HepG2 (cell line): ENCODE results near the gene CACNA1F. TPM values are rescaled to one million over a fixed set of nuclear protein-coding genes. Genes with fewer than 3 reads are reported as not detected.
A peak's percentile ranks its signal among the peaks of the same experiment; 100 is the strongest.

ENCODE experiments used
- ATAC-seq: fragments of 200-7000 bp; cut with Tn5 transposase; 3 replicates; pipeline ENCODE4 v1.9.1; 2020; ENCODE audit warnings: mild to moderate bottlenecking, moderate library complexity
- BruUV-seq: library from RNA; stranded (reverse); fragments of 400-500 nt; replicated peaks from 2 replicates; lab custom pipeline; 2021; lab: Mats Ljungman, UMichigan
- CTCF ChIA-PET: fragments of 300-600 bp; formaldehyde crosslinking; extraction: SDS; loops from one replicate; lab custom pipeline; 2021; ENCODE audit warnings: low total read pairs, inconsistent platforms, low intra/inter-chr PET ratio; lab: Yijun Ruan, JAX
- POLR2A ChIA-PET: fragments of 350-600 bp; sonication (Branson Sonifier 250); formaldehyde crosslinking; loops from one replicate; lab custom pipeline; 2020; ENCODE audit warnings: antibody characterized with exemption, inconsistent platforms; lab: Yijun Ruan, JAX
- DNase-seq: peaks from one replicate; pipeline ENCODE4 v3.0.0-alpha.2; 2015; ENCODE audit warnings: low spot score
- FAIRE-seq: peaks from 3 replicates; lab custom pipeline; 2011; peaks lifted over from hg19 to GRCh38; lab: Jason Lieb, UNC
- H2AFZ ChIP-seq: one replicate; pipeline ENCODE4 v1.6.1; 2011; ENCODE audit warnings: low read length, inconsistent platforms
- H3K27ac ChIP-seq: fragments of 300-600 bp; 3 replicates; pipeline ENCODE4 v1.8.0; 2011; ENCODE audit warnings: mixed run types, mild to moderate bottlenecking, mixed read lengths, low read length, inconsistent platforms; ENCODE audit not compliant: insufficient read depth; ENCODE audit errors: extremely low read length
- H3K27me3 ChIP-seq, 2 experiments: fragments of 200-600 bp in 1 of 2; 2 replicates in 1 of 2; 3 replicates in 1 of 2; pipeline versions ENCODE4 v1.6.0 to v1.8.0; 2011; ENCODE audit warnings: low read length in 2 of 2, mild to moderate bottlenecking in 2 of 2, moderate library complexity in 2 of 2, inconsistent platforms in 1 of 2; ENCODE audit not compliant: insufficient read depth in 2 of 2, control insufficient read depth in 1 of 2
- H3K36me3 ChIP-seq, 2 experiments: fragments of 200-600 bp in 1 of 2; replicated peaks in 1 of 2; 2 replicates in 1 of 2; 3 replicates in 1 of 2; pipeline versions ENCODE4 v1.5.1 to v1.8.0; 2011; ENCODE audit warnings: low read length in 2 of 2, inconsistent platforms in 1 of 2; ENCODE audit not compliant: insufficient read depth in 2 of 2, control insufficient read depth in 1 of 2
- H3K4me1 ChIP-seq: 2 replicates; pipeline ENCODE4 v1.5.1; 2012; ENCODE audit warnings: low read length, inconsistent platforms; ENCODE audit not compliant: insufficient read depth
- H3K4me2 ChIP-seq: 2 replicates; pipeline ENCODE4 v1.6.0; 2011; ENCODE audit warnings: low read depth, low read length, inconsistent platforms
- H3K4me3 ChIP-seq, 3 experiments: fragments of 200-600 bp in 1 of 3; sonication (generic), shearing (Covaris generic) in 1 of 3; replicated peaks in 1 of 3; 2 replicates each; pipeline ENCODE4 v1.5.1; 2011 to 2016; ENCODE audit warnings: low read length in 3 of 3, inconsistent platforms in 2 of 3, low read depth in 2 of 3, mild to moderate bottlenecking in 2 of 3, control low read depth in 1 of 3, mixed read lengths in 1 of 3; ENCODE audit not compliant: insufficient read depth in 1 of 3
- H3K79me2 ChIP-seq: one replicate; pipeline ENCODE4 v1.6.1; 2011; ENCODE audit warnings: low read length, inconsistent platforms; ENCODE audit not compliant: insufficient read depth
- H3K9ac ChIP-seq: 2 replicates; pipeline ENCODE4 v1.6.0; 2011; ENCODE audit warnings: mild to moderate bottlenecking, low read depth, low read length, inconsistent platforms; ENCODE audit not compliant: insufficient read depth
- H3K9me3 ChIP-seq: 2 replicates; pipeline ENCODE4 v1.5.1; 2012; ENCODE audit warnings: mild to moderate bottlenecking, low read length
- H4K20me1 ChIP-seq: 2 replicates; pipeline ENCODE4 v1.6.0; 2011; ENCODE audit warnings: inconsistent platforms, mild to moderate bottlenecking, low read length, moderate library complexity; ENCODE audit not compliant: insufficient read depth
- BCL6 ChIP-seq: IDR thresholded peaks from 2 replicates; pipeline ENCODE4 v1.6.1; 2016; ENCODE audit warnings: missing genetic modification reagents, missing compliant biosample characterization
- CHD2 ChIP-seq: IDR thresholded peaks from 2 replicates; pipeline ENCODE4 v1.6.1; 2011; ENCODE audit warnings: low read depth, low read length, improper control_type of control experiment
- EEA1 ChIP-seq: sonication (generic); formaldehyde crosslinking; IDR thresholded peaks from 2 replicates; pipeline ENCODE4 v1.5.1; 2020; ENCODE audit warnings: mild to moderate bottlenecking, missing genetic modification reagents, borderline replicate concordance
- FOXO1 ChIP-seq: sonication (generic); formaldehyde crosslinking; IDR thresholded peaks from 2 replicates; pipeline ENCODE4 v1.4.0; 2020; ENCODE audit warnings: missing genetic modification reagents
- KLF9 ChIP-seq: IDR thresholded peaks from 2 replicates; pipeline ENCODE4 v1.6.1; 2016; ENCODE audit warnings: low read depth
- MTF2 ChIP-seq: sonication (generic); formaldehyde crosslinking; IDR thresholded peaks from 2 replicates; pipeline ENCODE4 v1.5.0; 2020; ENCODE audit warnings: missing genetic modification reagents, borderline replicate concordance
- NFYC ChIP-seq: IDR thresholded peaks from 2 replicates; pipeline ENCODE4 v1.6.1; 2016; ENCODE audit warnings: missing genetic modification reagents, missing compliant biosample characterization
- PHF21A ChIP-seq: sonication (generic); formaldehyde crosslinking; IDR thresholded peaks from 2 replicates; pipeline ENCODE4 v1.5.0; 2020; ENCODE audit warnings: mild to moderate bottlenecking, missing genetic modification reagents
- PRDM15 ChIP-seq: sonication (generic); formaldehyde crosslinking; IDR thresholded peaks from 2 replicates; pipeline ENCODE4 v1.4.0; 2020; ENCODE audit warnings: missing genetic modification reagents
- SPEN ChIP-seq: sonication (generic); formaldehyde crosslinking; IDR thresholded peaks from 2 replicates; pipeline ENCODE4 v1.5.1; 2020; ENCODE audit warnings: low read depth, mild to moderate bottlenecking, missing genetic modification reagents
- STAG1 ChIP-seq: sonication (generic); formaldehyde crosslinking; IDR thresholded peaks from 2 replicates; pipeline ENCODE4 v1.4.0; 2020; ENCODE audit warnings: missing genetic modification reagents
- ZBED4 ChIP-seq: sonication (generic); formaldehyde crosslinking; IDR thresholded peaks from 2 replicates; pipeline ENCODE4 v1.4.0; 2020; ENCODE audit warnings: missing genetic modification reagents, borderline replicate concordance
- ZFP36 ChIP-seq: fragments of 150-350 bp; IDR thresholded peaks from 2 replicates; pipeline ENCODE4 v1.6.1; 2018; ENCODE audit warnings: borderline replicate concordance, low read length, low read depth; ENCODE audit not compliant: partially characterized antibody
- ZNF460 ChIP-seq: sonication (generic); formaldehyde crosslinking; IDR thresholded peaks from 2 replicates; pipeline ENCODE4 v1.5.1; 2020; ENCODE audit warnings: missing genetic modification reagents, mild to moderate bottlenecking, borderline replicate concordance
- ZNF564 ChIP-seq: sonication (generic); formaldehyde crosslinking; IDR thresholded peaks from 2 replicates; pipeline ENCODE4 v1.8.1; 2023; ENCODE audit warnings: mild to moderate bottlenecking, missing genetic modification reagents
- ZNF740 ChIP-seq: sonication (generic); formaldehyde crosslinking; IDR thresholded peaks from 2 replicates; pipeline ENCODE4 v1.4.0; 2020; ENCODE audit warnings: missing genetic modification reagents
- ZSCAN22 ChIP-seq: sonication (generic); formaldehyde crosslinking; IDR thresholded peaks from 2 replicates; pipeline ENCODE4 v1.4.0; 2020; ENCODE audit warnings: mild to moderate bottlenecking, missing genetic modification reagents
- WGBS: methylation state at CpG from one replicate; pipeline ENCODE4 v1.1.6; 2017; ENCODE audit warnings: low lambda C conversion rate; 5-methylcytosine and 5-hydroxymethylcytosine counted together
- in situ Hi-C: cut with HindIII; loops from 2 replicates; pipeline ENCODE4 v1.10.0; 2017; ENCODE audit warnings: low pct_unique_long_range_greater_than_20kb; ENCODE audit not compliant: extremely low pct_ligation_motif_present
- intact Hi-C: fragments of 100-400 bp; cut with micrococcal nuclease; formaldehyde crosslinking; loops from one replicate; pipeline ENCODE4 v1.10.0; 2022; ENCODE audit not compliant: unreplicated experiment
- polyA plus RNA-seq, 8 experiments: library from polyadenylated mRNA; depleted of rRNA in 3 of 8; stranded (reverse) in 7 of 8; unstranded in 1 of 8; fragments of >200 nt; fragmentation: Illumina TruSeq in 4 of 8; extraction: Trizol in 4 of 8; gene quantifications; 2 replicates each; pipeline versions ENCODE4 v1.2.1 to v1.2.3, GENCODE V29; 2011 to 2016; ENCODE audit warnings: low read depth in 4 of 8, missing spikeins in 1 of 8, mixed read lengths in 1 of 8; ENCODE audit not compliant: insufficient read depth in 1 of 8
- total RNA-seq, 5 experiments: library from RNA; depleted of rRNA; stranded (reverse); fragments of >200 nt; fragmentation: Illumina TruSeq; extraction: Trizol; gene quantifications; 2 replicates each; pipeline ENCODE4 v1.2.3, GENCODE V29; 2016; ENCODE audit warnings: low read depth in 1 of 5

CACNA1F gene
- total and polyA plus RNA-seq, 2 of the 13 experiments (the other 11 are each of a cell fraction or from before 2014, with no cell fraction given) = 0.03 TPM; not detected in 1

- DNase-seq (peak; percentile 98), FAIRE-seq (peak; percentile 100), ATAC-seq (peak; percentile 95)
- Histone ChIP-seq H3K9ac (peak overlapping the region; percentile 86), H3K79me2 (no peaks in the 10 kb centered on the region), H3K4me3 (peak overlapping the region; percentile 64 to 80 (median 78); a peak in 5 of 6 replicates), H2AFZ (no peak overlapping the region), H3K27me3 (no peaks in the 10 kb centered on the region), H3K4me2 (peak overlapping the region; percentile 65), H3K36me3 (no peaks in the 10 kb centered on the region), H3K9me3 (no peaks in the 10 kb centered on the region), H3K27ac (peak overlapping the region; percentile 84), H3K4me1 (peaks cover 59% of the 10 kb centered on the region), H4K20me1 (no peaks in the 10 kb centered on the region)
- CTCF ChIA-PET = no interaction called here
- in situ Hi-C loops (no loop called here), intact Hi-C loops (loop anchor here (5.0 kb wide), 1 partner anchor 76 kb away; the partner anchor contains the start of gene PPP1R3F)
- BruUV-seq = no TSS peak
- 1% methylated on average over 23 of the region's 32 CpGs for WGBS
- POLR2A ChIA-PET = interaction anchor here (0.6 to 1.7 kb wide), 30 partner anchors 10 to 731 kb away, joined by 3 to 21 read pairs (median 4); partner anchors contain the start of genes CCDC22, CLCN5, HDAC6 and PPP1R3F
- TF ChIP-seq PHF21A (CRISPR knock-in tag) = no peak; the same call in 1 of the 2 replicates
- no peak for TF ChIP-seq ZNF460 (CRISPR knock-in tag)
- peak; percentile 97 for TF ChIP-seq NFYC (CRISPR knock-in tag)
- no peak for TF ChIP-seq ZNF564 (CRISPR knock-in tag)
- TF ChIP-seq PRDM15 (CRISPR knock-in tag) = no peak
- no peak for TF ChIP-seq STAG1
- 0 out of 2 replicates have a peak, but pooled peaks have one; percentile 38 for TF ChIP-seq ZBED4 (CRISPR knock-in tag)
- TF ChIP-seq BCL6 (CRISPR knock-in tag) = no peak
- 0 out of 2 replicates have a peak, but pooled peaks have one; percentile 17 for TF ChIP-seq SPEN
- TF ChIP-seq MTF2 (CRISPR knock-in tag) = no peak
- no peak for TF ChIP-seq FOXO1 (CRISPR knock-in tag)
- no peak for TF ChIP-seq KLF9 (CRISPR knock-in tag)
- TF ChIP-seq EEA1 (CRISPR knock-in tag) = no peak
- no peak for TF ChIP-seq ZFP36
- TF ChIP-seq ZSCAN22 (CRISPR knock-in tag) = no peak
- no peak for TF ChIP-seq ZNF740 (CRISPR knock-in tag)
- TF ChIP-seq CHD2 = peak; percentile 64; the same call in 1 of the 2 replicates
Observed at GRCh38 chrX:49190821-49191573, 42.1 kb downstream of the CACNA1F start.
